GM12878 (cell line): ENCODE measurements around the gene PROZ. TPM values are rescaled to one million over a fixed set of nuclear protein-coding genes. Genes with fewer than 3 reads are reported as not detected.

ENCODE experiments used
- ATAC-seq: fragments of 200-7000 bp; cut with Tn5 transposase; 3 replicates; pipeline ENCODE4 v1.9.1; 2020; ENCODE audit warnings: mild to moderate bottlenecking, moderate library complexity
- BruUV-seq: library from RNA; stranded (reverse); fragments of 400-500 nt; replicated peaks from 2 replicates; lab custom pipeline; 2021; lab: Mats Ljungman, UMichigan
- CTCF ChIA-PET: fragments of 300-600 bp; sonication (Branson Sonifier 250); formaldehyde crosslinking; extraction: SDS; loops from one replicate; lab custom pipeline; 2021; ENCODE audit warnings: inconsistent platforms; lab: Yijun Ruan, JAX
- POLR2A ChIA-PET: fragments of 350-600 bp; formaldehyde crosslinking; extraction: SDS; loops from one replicate; lab custom pipeline; 2021; ENCODE audit warnings: inconsistent platforms; lab: Charles Lee
- RAD21 ChIA-PET: fragments of 300-600 bp; sonication (Branson Sonifier 250); formaldehyde crosslinking; loops from one replicate; lab custom pipeline; 2023; ENCODE audit warnings: antibody characterized with exemption; ENCODE audit not compliant: unreplicated experiment; lab: Charles Lee
- SMC1A ChIA-PET: fragments of 300-600 bp; sonication (Branson Sonifier 250); formaldehyde crosslinking; loops from one replicate; lab custom pipeline; 2023; ENCODE audit not compliant: unreplicated experiment, uncharacterized antibody; lab: Charles Lee
- DNase-seq: peaks from one replicate; pipeline ENCODE4 v3.0.0-alpha.2; 2011; ENCODE audit warnings: low read depth, low spot score
- FAIRE-seq: peaks from 3 replicates; lab custom pipeline; 2011; peaks lifted over from hg19 to GRCh38; lab: Jason Lieb, UNC
- H2AFZ ChIP-seq: 2 replicates; pipeline ENCODE4 v1.6.0; 2011; ENCODE audit warnings: low read depth, low read length, control low read depth; ENCODE audit not compliant: control insufficient read depth
- H3K27ac ChIP-seq: 2 replicates; pipeline ENCODE4 v1.5.1; 2011; ENCODE audit warnings: control low read depth; ENCODE audit not compliant: control insufficient read depth, insufficient read depth
- H3K27me3 ChIP-seq, 2 experiments: replicated peaks in 1 of 2; 2 replicates each; pipeline versions ENCODE4 v1.6.0 to v1.6.1; 2011; ENCODE audit warnings: low read length in 1 of 2; ENCODE audit not compliant: control insufficient read depth in 2 of 2, insufficient read depth in 2 of 2
- H3K36me3 ChIP-seq, 2 experiments: 2 replicates each; pipeline ENCODE4 v1.5.1; 2011; ENCODE audit warnings: low read length in 1 of 2; ENCODE audit not compliant: control insufficient read depth in 2 of 2, insufficient read depth in 2 of 2
- H3K4me1 ChIP-seq: 2 replicates; pipeline ENCODE4 v1.6.1; 2011; ENCODE audit warnings: mild to moderate bottlenecking, low read length, moderate library complexity, mixed read lengths; ENCODE audit not compliant: control insufficient read depth, insufficient read depth
- H3K4me2 ChIP-seq: 2 replicates; pipeline ENCODE4 v1.6.0; 2011; ENCODE audit warnings: control low read depth; ENCODE audit not compliant: control insufficient read depth, insufficient read depth
- H3K4me3 ChIP-seq: fragments of 200-600 bp; sonication (generic); 2 replicates; pipeline ENCODE4 v1.5.1; 2016
- H3K79me2 ChIP-seq: 2 replicates; pipeline ENCODE4 v1.6.0; 2011; ENCODE audit warnings: low read length; ENCODE audit not compliant: control insufficient read depth, insufficient read depth
- H3K9ac ChIP-seq: 2 replicates; pipeline ENCODE4 v1.8.0; 2011; ENCODE audit warnings: low read length, control low read depth, mixed read lengths; ENCODE audit not compliant: control insufficient read depth, insufficient read depth
- H3K9me3 ChIP-seq: replicated peaks from 3 replicates; pipeline ENCODE4 v1.5.1; 2011; ENCODE audit warnings: mild to moderate bottlenecking, low read length; ENCODE audit not compliant: control insufficient read depth, insufficient read depth
- H4K20me1 ChIP-seq: 2 replicates; pipeline ENCODE4 v1.6.0; 2011; ENCODE audit not compliant: control insufficient read depth, insufficient read depth
- ASH2L ChIP-seq: fragments of 300-600, 200-600 bp; sonication (generic); IDR thresholded peaks from 2 replicates; pipeline ENCODE4 v1.6.1; 2017; ENCODE audit warnings: low read depth, mild to moderate bottlenecking, borderline replicate concordance
- BCL11A ChIP-seq: IDR thresholded peaks from 2 replicates; pipeline ENCODE4 v1.6.1; 2011; ENCODE audit warnings: low read depth, low read length
- CBX5 ChIP-seq: sonication (generic); IDR thresholded peaks from 2 replicates; pipeline ENCODE4 v1.6.1; 2016; ENCODE audit warnings: low read depth, moderate library complexity, mild to moderate bottlenecking, inconsistent platforms
- CREM ChIP-seq: IDR thresholded peaks from 2 replicates; pipeline ENCODE4 v1.6.1; 2014; ENCODE audit warnings: antibody characterized with exemption, low read depth
- E2F4 ChIP-seq: IDR thresholded peaks from 2 replicates; pipeline ENCODE4 v1.6.1; 2012; ENCODE audit warnings: low read depth, low read length, improper control_type of control experiment
- HSF1 ChIP-seq: fragments of 150-350 bp; IDR thresholded peaks from 2 replicates; pipeline ENCODE4 v1.6.1; 2014; ENCODE audit warnings: mild to moderate bottlenecking, low read depth, low read length
- LARP7 ChIP-seq: fragments of 450-650 bp; IDR thresholded peaks from 2 replicates; pipeline ENCODE4 v1.6.1; 2017; ENCODE audit warnings: mild to moderate bottlenecking
- RAD51 ChIP-seq: fragments of 450-650 bp; IDR thresholded peaks from 2 replicates; pipeline ENCODE4 v1.6.1; 2016; ENCODE audit warnings: moderate library complexity, mild to moderate bottlenecking, inconsistent platforms
- SPI1 ChIP-seq: IDR thresholded peaks from 2 replicates; pipeline ENCODE4 v1.6.1; 2011; ENCODE audit warnings: low read depth, mild to moderate bottlenecking, low read length, moderate library complexity, borderline replicate concordance; ENCODE audit not compliant: insufficient read depth
- TAF1 ChIP-seq: IDR thresholded peaks from 2 replicates; pipeline ENCODE4 v1.6.1; 2011; ENCODE audit warnings: mild to moderate bottlenecking, low read depth, low read length, borderline replicate concordance
- ZBTB33 ChIP-seq: fragments of 450-650 bp; IDR thresholded peaks from 2 replicates; pipeline ENCODE4 v1.6.1; 2017; ENCODE audit warnings: mild to moderate bottlenecking
- ZBTB4 ChIP-seq: fragments of 450-650 bp; formaldehyde crosslinking; IDR thresholded peaks from 2 replicates; pipeline ENCODE4 v1.4.0; 2022; ENCODE audit warnings: mild to moderate bottlenecking, moderate library complexity
- ZBTB40 ChIP-seq: fragments of 450-650 bp; IDR thresholded peaks from 2 replicates; pipeline ENCODE4 v1.6.1; 2016; ENCODE audit warnings: mild to moderate bottlenecking, moderate library complexity, borderline replicate concordance
- WGBS: methylation state at CpG from one replicate; pipeline ENCODE4 v1.1.6; 2016; ENCODE audit warnings: low lambda C conversion rate; ENCODE audit not compliant: insufficient replicate concordance, insufficient coverage; ENCODE audit errors: missing lambda C conversion rate; 5-methylcytosine and 5-hydroxymethylcytosine counted together
- in situ Hi-C: fragments of 300-500 bp; cut with MboI; formaldehyde crosslinking; loops from 9 replicates; pipeline ENCODE4 v1.14.3; 2018; ENCODE audit warnings: mixed read lengths
- intact Hi-C: fragments of 100-400 bp; cut with micrococcal nuclease; formaldehyde crosslinking; loops from one replicate; pipeline ENCODE4 v1.14.2; 2022; ENCODE audit not compliant: unreplicated experiment
- polyA plus RNA-seq, 11 experiments: library from polyadenylated mRNA; depleted of rRNA in 4 of 11; unstranded in 6 of 11; stranded (reverse) in 5 of 11; fragments of >200 nt; fragmentation: Nextera tagmentation in 4 of 11; fragmentation: Illumina TruSeq in 1 of 11; extraction: Ambion mirVana in 4 of 11; extraction: Trizol in 1 of 11; gene quantifications; 1 replicate in 1 of 11; 2 replicates in 10 of 11; pipeline versions ENCODE4 v1.2.1 to v1.2.3, GENCODE V29; 2011 to 2016; ENCODE audit warnings: inconsistent platforms in 2 of 11, missing spikeins in 2 of 11, low read depth in 1 of 11
- total RNA-seq, 4 experiments: library from RNA; depleted of rRNA in 3 of 4; stranded (reverse); fragments of >200 nt in 3 of 4; fragmentation: Illumina TruSeq in 1 of 4; extraction: Trizol in 1 of 4; gene quantifications; 2 replicates each; pipeline versions ENCODE4 v1.2.1 to v1.2.3, GENCODE V29; 2013 to 2021

PROZ gene
- total and polyA plus RNA-seq, 10 of the 15 experiments (the other 5 are each of a cell fraction or from before 2014, with no cell fraction given) = 0.07 to 0.24 (median 0.21) TPM; not detected in 7

- in situ Hi-C loops (no loop called here), intact Hi-C loops (no loop called here)
- no peak overlapping the region for H3K4me3 ChIP-seq
- ChIA-PET SMC1A (no interaction called here), POLR2A (no interaction called here), RAD21 (no interaction called here), CTCF (no interaction called here)
- peaks cover 1% of the 10 kb centered on the region; the same call in 1 of the 3 replicates for H3K9me3 ChIP-seq
- H4K20me1 ChIP-seq = no peaks in the 10 kb centered on the region
- no peaks in the 10 kb centered on the region for H3K79me2 ChIP-seq
- H3K27ac ChIP-seq = no peak overlapping the region
- WGBS = 37% methylated on average over 8 of the region's 8 CpGs
- no peak overlapping the region for H3K9ac ChIP-seq
- H2AFZ ChIP-seq = no peak overlapping the region
- no peak overlapping the region for H3K4me2 ChIP-seq
- no peaks in the 10 kb centered on the region for H3K36me3 ChIP-seq
- ATAC-seq (no peak), FAIRE-seq (no peak), DNase-seq (no peak)
- H3K4me1 ChIP-seq = no peaks in the 10 kb centered on the region
- BruUV-seq = no TSS peak
- no peaks in the 10 kb centered on the region for H3K27me3 ChIP-seq
- TF ChIP-seq SPI1 (no peak), HSF1 (no peak), TAF1 (no peak), CBX5 (no peak), ZBTB40 (no peak), CREM (no peak), E2F4 (no peak), RAD51 (no peak), ASH2L (no peak), BCL11A (no peak), ZBTB33 (no peak), LARP7 (no peak), ZBTB4 (CRISPR knock-in tag) (no peak)
Observed at GRCh38 chr13:113113846-113114271, 44.6 kb upstream of the PROZ start.
